Activated CD4-positive, CD25-positive, alpha-beta regulatory T cell treated with anti-CD3 and anti-CD28 coated beads, Interleukin-2, amount 50 U/mL, for 72 hours (primary cell): Measurements from ENCODE around the gene CAP2.
"Not testable (repeated sequence)": the region's sequence is repeated elsewhere in the genome, so short reads cannot be mapped to it uniquely, and the experiment has no call there.

Source experiments
- DNase-seq: peaks from one replicate; pipeline ENCODE4 v3.0.0; 2021

CAP2 gene

DNA sequence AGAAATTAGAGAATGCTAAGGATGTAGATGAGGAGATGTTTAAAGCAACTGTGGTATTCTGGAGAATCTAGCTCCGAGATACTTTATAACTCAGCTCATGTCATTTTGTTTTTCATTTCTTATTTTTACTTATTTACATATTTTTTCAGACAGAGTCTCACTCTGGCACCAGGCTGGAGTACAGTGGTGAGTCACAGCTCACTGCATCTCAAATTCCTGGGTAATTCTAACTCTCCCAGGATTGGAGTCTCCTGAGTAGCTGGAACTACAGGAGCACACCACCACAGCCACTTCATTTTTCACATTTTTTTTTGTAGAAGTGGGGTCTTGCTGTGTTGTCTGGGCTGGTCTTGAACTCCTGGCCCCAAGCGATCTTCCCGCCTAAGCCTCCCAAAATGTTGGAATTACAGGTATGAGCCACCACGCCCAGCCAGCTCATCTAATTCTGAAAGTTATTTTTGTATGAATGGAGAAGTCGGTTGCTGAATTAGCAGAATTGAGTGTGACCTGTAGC, 112.4 kb downstream of the CAP2 start:
- no peak for DNase-seq

DNA sequence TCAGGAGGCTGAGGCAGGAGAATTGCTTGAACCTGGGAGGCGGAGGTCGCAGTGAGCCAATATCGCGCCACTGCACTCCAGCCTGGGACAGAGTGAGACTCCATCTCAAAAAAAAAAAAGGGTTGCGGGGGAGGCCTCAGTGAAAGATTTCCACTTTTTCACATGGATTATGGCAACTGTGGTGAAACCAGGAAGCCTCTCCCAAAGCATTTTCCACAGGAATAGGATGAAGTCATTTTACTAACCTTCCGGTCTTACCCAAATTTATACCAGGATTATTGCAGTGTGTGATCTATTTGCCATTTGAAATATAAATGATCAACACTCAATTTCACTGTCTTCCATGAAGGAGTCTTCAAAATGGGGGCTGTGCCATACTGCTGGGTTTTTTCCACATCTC, 113.1 kb downstream of the CAP2 start:
- no peak for DNase-seq

GRCh38 chr6:17506962-17507361, 113.6 kb downstream of the CAP2 start:
- no peak for DNase-seq

- DNase-seq: no peak
Measured at GRCh38 chr6:17511084-17511483, 117.7 kb downstream of the CAP2 start.

GRCh38 chr6:17511580-17511979, 118.2 kb downstream of the CAP2 start:
- DNase-seq: no peak

DNA sequence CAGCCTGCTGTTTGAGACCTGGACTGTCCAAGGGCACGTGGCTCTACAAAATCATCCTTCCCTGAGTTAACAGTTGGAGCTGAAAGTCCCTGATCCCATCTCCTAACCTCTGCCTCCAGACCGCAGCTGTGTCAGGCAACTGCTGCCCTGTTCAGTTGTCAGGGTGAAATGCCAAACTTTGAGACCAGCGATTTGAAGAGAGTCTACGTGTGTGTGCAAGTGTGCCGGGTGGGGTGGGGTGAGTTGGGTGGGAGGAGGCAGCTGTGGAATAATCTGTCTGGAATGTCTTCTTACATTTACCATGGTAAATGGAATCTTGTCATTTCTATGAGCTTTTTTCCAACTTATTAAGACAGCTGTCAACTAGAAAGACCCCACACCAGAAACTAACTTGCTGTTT, 125.7 kb downstream of the CAP2 start:
- no peak for DNase-seq

DNA sequence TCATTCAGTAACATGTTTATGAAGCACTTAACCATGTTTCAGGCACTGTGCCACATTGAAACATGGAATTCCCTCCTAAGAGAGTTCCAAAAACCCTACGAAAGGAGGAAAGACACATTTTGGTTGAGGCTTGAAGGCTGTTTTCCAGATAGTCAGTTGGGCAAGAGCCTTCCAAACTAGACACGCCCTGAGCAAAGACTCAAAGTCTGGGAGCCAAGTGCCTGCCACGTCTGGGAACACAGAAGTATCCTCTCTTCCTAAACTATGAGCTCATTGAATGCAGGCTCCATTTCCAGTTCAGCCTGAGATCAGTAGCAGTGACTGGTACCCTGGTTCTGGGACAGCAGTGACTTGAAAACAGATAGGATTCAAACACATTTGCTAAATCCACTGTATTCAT, 132.2 kb downstream of the CAP2 start:
- no peak for DNase-seq

DNA sequence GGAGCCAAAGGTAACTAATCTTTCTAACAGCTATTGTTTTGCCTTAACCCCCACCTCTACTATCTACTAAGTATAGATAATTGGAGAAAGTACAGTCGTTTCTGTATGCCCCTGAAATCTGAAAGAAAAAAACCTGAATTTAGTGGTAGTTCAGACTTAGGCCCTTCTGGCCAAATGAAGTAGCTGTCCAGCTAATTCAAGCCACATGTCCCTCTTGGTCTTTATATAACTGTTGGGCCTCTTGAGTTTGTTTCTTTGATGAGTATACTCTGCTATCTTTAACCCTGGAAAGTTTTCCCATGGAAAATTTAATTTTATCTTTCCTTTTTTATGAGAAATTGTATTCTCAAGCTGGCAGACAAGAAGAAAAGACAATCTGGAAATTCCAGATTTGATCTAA, 133.7 kb downstream of the CAP2 start:
- no peak for DNase-seq

DNA sequence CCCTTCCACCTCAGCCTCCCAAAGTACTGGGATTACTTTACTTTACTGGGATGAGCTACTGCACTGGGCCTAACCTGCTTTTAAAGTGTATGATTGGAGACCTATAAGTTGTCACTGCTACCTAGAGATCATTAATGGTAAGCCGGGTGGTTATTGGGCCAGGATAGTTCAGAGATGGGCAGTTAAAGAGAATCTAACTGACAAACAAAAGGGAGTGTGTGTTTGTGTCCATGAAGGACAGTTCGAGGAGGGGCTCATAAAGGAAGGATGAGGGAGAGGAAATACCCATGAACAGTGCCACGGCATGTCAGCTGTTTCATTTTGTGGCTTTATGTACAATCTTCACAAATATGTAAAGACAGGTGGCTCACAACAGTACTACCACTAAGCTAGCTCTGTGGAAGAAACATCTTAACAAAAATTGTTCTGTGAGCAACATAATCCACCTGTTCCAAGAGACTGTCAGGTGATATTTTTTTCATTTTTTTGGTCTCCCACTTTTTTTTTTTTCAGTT, 137.0 kb downstream of the CAP2 start:
- DNase-seq: no peak

GRCh38 chr6:17536586-17536985, 143.2 kb downstream of the CAP2 start:
- DNase-seq: no peak

DNA sequence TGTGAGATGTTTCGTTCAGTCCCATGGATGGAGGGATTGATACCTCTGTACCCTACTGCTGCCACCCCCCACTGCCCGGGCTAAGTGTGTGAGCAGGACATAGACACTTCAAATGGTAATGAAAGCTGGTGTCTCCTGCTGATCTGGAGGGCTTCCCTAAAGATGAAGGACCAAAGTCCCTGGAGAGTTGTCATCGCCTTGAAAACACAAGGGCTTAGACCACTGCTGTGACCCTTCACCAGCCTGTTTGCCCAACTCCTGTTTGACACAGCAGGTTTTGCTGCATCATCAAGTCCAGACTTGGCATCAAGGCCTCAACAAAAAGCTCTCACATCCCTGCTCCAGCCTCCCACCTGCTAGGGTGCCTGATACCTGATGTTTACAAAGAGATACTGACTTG, 148.8 kb downstream of the CAP2 start:
- no peak for DNase-seq

DNA sequence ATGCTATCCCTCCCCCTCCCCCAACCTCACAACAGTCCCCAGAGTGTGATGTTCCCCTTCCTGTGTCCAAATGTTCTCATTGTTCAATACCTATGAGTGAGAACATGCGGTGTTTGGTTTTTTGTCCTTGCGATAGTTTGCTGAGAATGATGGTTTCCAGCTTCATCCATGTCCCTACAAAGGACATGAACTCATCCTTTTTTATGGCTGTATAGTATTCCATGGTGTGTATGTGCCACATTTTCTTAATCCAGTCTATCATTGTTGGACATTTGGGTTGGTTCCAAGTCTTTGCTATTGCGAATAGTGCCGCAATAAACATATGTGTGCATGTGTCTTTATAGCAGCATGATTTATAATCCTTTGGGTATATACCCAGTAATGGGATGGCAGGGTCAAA, 152.3 kb downstream of the CAP2 start:
- not testable (repeated sequence) for DNase-seq

DNA sequence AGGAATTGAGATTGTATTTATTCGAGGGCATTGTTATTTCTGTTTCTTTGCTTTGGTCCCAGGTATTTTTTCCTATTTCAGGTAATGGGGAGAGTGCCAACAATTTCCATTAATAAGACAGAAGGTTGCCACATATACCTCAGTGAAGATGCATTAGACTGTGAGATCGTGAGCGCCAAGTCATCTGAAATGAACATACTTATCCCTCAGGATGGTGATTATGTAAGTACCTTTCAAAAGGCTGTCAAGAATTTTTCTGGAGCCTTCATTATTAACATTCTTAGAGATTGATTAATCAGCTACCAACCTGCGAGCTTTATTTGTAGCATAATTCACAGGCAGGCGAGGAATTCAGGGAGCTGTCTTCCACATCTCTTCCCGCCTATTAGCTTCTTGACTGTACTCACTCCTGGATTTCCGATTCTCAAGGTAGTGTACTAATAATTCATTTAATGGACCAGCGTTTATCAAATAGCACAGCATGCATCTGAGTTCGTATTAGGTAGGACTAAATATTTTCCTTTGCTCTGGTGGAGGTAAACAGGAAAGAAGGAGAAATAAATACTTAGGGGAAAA, 158.1 kb downstream of the CAP2 start:
- no peak for DNase-seq

DNA sequence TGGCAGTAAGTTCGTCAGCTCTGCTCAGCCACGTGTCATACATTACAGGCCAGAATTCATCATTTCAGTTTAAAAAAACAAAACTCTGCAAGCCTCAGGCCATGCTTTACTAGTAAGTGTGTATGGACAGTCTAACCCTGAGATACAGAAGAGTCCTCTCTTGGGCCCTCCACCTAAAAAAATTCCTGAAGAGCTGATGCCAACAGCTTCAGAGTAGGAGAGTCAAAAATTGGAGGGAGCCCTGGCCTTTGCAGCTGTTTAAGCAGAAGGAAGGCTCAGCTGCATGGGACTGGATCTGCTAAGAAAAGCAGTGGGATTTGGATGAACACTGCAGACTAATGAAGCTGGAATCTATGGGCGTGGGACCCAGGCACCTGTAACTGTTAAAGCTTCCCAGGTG, 159.5 kb downstream of the CAP2 start:
- no peak for DNase-seq

DNA sequence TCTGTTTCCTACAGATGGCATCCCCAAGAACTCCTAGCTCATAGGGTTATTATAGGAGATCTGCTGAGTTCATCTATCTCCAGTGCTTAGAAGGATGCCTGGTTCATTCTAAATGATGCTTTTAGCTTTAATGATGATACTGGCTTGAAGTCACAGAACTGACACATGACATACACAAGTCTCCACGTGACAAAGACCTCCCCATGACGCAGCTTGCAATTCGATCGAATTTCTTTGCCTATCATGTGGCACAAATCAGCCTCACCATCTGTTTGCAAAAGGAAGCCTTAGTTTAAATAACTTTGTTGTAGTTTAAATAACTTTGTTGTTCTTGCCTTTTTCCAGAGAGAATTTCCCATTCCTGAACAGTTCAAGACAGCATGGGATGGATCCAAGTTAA, 162.6 kb downstream of the CAP2 start:
- DNase-seq: no peak

GRCh38 chr6:17562636-17563035, 169.2 kb downstream of the CAP2 start:
- DNase-seq: no peak

DNA sequence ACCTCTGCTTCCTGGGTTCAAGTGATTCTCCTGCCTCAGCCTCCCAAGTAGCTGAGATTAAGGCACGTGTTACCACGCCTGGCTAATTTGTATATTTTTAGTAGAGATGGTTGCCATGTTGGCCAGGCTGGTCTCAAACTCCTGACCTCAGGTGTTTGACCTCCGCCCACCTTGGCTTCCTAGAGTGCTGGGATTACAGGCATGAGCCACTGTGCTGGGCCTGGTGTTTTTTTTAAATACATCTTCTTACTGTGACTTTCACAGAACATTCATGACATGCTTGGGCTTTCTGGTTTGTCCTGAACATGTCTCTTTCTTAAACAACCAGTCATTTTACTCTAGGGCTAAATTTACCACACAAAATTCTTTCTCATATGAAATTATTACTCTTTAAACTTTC, 172.0 kb downstream of the CAP2 start:
- no peak for DNase-seq

- DNase-seq: no peak
Measured at GRCh38 chr6:17574866-17575560, 181.6 kb downstream of the CAP2 start.

DNA sequence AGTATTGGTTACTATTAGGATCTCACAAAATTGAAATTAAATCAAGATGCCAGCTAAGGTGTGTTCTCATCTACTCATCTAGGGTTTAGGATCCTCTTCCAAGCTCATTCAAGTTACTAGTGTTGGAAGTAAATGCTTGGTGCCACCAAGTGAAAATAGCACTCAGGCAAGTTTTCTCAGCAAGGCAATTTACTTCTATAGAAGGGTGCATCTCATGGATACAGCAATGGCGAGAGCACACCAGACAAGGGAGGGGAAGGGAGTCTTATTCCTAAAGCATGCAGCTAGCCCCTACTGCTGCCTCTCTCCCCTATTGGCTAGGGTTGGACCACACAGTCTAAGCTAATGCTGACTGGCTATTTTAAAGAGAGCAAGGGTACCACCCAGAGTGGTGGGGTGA, 183.7 kb downstream of the CAP2 start:
- DNase-seq: no peak

GRCh38 chr6:17580518-17581048, 187.2 kb downstream of the CAP2 start:
- DNase-seq: no peak

DNA sequence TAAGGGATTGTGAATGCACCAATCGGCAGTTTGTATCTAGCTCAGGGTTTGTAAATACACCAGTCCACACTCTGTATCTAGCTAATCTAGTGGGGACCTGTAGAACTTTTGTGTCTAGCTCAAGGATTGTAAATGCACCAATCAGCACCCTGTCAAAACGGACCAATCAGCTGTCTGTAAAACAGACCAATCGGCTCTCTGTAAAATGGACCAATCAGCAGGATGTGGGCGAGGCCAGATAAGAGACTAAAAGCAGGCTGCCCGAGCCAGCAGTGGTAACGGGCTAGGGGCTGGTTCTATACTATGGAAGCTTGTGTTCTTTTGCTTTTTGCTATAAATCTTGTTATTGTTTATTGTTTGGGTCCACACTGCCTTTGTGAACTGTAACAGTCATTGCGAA, 187.9 kb downstream of the CAP2 start:
- DNase-seq: not testable (repeated sequence)

- no peak for DNase-seq
Measured at GRCh38 chr6:17583811-17584210, 190.4 kb downstream of the CAP2 start.

DNA sequence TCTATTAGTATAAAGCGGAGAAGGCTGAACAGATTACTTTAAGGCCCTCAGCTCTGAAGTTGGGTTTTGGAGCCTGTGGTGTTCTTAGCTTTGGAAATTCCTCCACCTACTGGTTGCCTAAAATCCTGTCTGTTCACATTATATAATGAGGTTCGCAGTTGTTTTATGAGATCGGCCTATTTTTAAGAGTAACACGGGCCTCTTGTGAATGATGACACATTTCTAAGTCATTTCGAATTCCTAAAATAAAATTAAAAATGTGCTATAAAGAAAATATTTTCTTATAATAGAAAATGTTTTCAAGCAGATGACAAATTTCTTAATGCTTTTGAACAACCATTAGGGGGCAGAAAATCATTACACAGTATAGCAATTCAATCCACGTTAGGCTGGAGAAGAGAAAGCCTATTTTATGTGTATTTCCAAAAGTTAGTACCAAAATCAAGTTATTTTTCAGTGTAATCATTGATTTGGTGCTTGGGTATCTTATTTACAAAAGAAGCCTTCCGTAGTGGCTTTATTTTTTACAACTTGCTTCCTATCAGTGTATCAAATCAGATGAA, 190.9 kb downstream of the CAP2 start:
- DNase-seq: no peak
